GM15510 (cell line): ENCODE measurements around the gene CTPS1.
A peak's percentile ranks its signal among the peaks of the same experiment; 100 is the strongest.

Experiments
- POLR2A ChIP-seq: IDR thresholded peaks from 3 replicates; pipeline ENCODE4 v1.6.1; 2011; ENCODE audit warnings: borderline replicate concordance; ENCODE audit not compliant: insufficient read length; ENCODE audit errors: extremely low read depth

CTPS1 gene

DNA sequence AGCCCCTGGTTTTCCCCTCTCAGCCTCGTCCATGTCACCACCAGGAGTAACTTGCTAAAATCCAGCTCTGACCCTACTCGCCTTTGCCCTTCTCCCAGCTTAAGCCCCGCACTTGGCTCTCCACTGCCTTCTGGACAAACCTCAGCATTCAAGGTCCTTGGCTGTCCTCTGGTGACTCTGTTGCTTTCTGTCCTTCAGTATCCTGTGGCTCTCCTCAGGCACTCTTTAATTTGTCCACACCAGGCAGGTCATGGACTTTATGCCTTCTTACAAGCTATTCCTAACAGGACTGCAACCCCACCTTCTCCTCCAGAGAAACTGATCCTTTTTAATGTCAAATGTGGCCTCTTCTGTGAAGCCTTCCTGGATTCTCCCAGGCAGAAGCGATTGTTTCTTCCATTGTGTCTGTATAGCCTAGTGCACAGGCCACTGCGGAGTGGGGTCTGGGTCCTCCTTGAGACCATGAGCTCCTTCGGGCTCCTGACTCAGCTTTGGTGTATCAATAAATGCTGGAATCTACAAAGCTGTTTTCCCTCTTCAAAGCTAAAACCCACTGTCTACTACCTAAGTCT is 26.7 kb upstream of the CTPS1 start:
- TF ChIP-seq POLR2A = no peak

DNA sequence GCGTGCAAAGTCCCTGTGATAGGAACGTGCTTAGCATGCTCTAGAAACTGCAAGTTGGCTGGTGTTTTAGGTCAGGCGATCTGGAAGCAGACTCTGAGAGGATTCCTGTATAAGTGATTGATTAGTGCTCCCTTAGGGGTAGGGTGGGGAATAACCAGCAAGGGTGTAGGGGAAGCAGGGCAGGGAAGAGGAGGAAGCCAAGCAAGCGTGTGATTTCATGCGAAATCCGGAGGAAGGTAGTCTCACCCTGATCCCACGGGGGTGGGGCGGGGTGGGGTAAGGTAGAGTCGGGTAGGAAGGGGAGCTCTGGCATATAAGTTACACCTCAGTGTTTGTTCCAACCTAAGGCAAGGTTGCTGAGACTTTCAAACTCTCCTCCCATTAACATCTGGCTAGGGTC is 24.9 kb upstream of the CTPS1 start:
- no peak for TF ChIP-seq POLR2A

DNA sequence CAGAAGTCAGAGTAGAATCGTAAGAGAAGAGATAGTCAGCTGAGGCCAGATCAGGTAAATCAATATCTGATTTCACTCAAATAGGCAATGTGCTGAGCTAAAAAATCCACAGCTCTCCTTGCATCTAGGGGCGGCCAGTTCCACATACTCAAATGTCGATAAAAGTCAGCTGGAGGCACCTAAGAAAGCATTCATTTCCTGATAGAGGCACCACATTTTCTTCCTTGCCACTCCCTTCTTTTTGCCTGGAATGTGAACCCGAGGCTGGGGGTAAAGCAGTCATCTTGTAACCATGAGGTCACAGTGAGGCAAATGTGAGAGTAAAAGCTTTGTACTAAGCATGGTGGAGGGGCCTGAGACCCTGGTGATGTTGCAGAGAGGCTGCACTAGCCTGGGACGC is 24.2 kb upstream of the CTPS1 start:
- no peak for TF ChIP-seq POLR2A

DNA sequence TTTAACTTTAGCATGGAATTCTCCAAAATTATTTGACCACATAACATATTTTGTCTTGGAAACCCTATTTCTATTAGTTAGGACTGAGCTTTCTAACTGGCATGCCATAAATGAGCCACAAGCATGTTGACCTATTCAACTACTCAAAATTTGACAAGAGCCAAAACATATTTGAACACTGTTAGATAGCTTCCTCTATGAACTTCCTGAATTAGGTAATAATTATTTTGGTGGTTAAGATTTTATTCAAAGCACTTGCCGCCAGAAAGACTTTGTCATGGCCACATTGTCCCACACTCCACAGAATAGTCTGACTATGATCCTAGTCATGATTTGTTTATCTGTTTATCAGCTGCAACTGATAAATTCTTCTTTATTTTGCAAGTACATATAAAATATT is 23.1 kb upstream of the CTPS1 start:
- TF ChIP-seq POLR2A = no peak

DNA sequence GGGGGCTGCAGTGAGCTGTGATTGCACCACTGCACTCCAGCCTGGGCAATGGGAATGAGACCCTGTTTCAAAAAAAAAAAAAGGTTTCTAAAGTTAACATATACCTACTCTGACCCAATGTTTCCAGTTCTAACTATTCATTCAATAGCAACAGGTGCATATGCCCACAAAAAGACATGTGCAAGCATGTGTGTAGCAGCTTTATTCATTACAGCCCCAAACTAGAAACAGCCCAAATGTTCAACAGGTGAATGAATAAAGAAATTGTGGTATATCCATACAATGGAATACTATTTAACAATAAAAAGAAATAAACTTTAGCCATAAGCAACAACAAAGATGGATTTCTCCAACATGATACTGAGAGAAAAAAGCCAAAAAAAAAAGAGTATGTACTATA is 21.3 kb upstream of the CTPS1 start:
- TF ChIP-seq POLR2A = no peak

DNA sequence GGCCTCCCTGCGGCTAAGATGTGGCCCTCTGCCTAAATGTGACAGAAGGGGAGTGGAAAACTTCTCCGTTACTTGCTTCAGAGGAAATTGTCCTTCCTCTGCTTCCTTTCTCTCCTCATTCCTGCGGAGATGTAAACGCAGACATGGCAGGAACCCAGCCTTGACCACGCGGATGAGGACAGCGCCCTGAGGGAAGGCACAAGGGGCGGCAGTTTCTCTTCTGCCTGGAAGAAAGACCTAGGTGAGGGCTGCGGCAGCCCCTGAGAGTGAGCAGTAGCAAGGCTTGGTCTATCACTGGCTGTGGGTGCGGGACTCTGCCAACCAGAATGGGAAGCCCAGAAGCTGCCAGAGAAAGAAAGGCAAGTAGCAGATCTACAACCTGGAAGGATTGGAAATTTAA is 14.0 kb upstream of the CTPS1 start:
- TF ChIP-seq POLR2A = no peak

DNA sequence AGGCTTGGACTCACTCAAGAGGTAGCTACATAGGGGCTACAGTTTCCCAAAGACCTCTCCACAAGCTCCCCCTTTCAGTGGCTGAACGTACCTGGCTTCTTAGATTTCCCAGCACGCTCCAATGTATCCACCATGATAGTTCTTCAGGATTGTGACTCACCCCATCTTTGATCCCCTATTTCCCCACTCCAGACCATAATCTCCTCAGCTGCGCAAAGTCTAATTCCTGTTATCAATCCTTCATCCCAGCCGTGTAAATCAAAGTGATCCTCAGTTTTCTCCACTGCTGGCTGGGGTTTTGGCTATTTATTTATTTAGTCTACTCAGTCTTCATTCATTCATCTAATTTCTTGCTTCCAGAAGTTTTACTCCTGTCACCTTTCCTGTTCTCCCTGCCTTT is 13.1 kb upstream of the CTPS1 start:
- no peak for TF ChIP-seq POLR2A

DNA sequence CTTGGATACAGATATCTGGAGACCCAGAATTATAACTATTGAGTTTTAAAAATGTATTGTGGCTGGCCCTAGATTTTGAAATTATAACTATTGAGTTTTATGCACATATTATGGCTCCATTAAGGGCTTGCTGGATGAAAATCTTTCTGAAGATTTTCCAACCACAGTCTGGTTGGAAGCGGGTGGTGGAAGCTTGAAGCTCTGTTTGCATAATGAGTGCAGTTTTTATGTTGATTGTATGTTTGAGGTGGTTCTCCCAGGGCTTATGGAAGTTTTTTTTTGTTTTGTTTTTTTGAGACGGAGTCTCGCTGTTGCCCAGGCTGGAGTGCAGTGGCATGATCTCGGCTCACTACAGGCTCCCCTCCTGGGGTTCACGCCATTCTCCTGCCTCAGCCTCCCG is 10.1 kb upstream of the CTPS1 start:
- TF ChIP-seq POLR2A = no peak

DNA sequence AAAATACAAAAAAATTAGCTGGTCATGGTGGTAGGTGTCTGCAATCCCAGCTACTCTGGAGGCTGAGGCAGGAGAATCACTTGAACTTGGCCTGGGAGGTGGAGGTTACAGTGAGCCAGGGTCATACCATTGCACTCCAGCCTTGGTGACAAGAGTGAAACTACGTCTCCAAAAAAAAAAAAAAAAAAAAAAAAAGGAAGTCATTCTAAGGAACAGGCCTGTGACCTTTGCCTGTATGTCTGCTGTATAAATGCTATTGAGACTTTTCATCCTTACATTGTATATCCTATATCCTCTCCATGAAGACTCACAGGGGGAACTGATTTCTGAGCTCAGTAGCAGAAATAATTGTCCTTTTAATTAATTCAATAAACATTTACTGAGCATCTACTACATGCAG is 7.5 kb upstream of the CTPS1 start:
- TF ChIP-seq POLR2A = no peak

DNA sequence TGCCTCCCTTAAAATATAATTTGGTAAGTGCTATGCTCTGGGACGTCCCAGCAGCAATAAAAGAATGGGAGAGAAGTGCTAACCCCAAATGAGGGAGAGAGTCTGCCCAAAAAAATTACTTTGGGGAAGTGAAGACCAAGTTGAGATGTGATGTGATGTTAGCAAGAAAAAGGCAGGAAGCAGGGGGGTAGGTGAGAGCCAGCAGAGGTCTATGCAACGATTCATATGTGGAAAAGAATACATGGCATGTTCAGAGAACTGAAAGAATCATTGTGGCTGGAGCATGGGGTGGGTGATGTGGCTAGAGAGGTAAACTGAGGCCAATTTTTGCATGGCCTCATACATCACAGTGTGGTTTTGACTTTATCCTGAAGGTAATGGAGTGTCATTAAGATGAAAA is 5.6 kb upstream of the CTPS1 start:
- no peak for TF ChIP-seq POLR2A

DNA sequence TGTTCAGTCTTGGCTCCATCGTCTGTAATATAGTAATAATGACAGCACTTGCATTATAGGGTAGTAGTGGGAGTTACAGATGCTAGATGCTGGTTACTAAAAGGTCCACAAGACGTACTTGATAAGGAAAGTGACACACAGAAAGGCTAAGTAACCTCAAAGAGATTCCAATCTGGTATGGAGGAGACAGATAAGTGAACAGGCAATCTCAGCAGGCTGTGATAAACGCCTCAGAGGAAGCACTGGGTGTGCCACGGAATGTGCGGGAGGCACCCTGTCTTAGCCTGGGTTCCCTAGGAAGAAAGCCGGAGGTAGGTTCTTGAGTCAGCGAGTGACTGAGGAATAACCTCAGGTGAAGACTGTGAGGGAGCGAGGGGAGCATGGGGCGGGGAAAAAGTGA is 4.6 kb upstream of the CTPS1 start:
- no peak for TF ChIP-seq POLR2A

DNA sequence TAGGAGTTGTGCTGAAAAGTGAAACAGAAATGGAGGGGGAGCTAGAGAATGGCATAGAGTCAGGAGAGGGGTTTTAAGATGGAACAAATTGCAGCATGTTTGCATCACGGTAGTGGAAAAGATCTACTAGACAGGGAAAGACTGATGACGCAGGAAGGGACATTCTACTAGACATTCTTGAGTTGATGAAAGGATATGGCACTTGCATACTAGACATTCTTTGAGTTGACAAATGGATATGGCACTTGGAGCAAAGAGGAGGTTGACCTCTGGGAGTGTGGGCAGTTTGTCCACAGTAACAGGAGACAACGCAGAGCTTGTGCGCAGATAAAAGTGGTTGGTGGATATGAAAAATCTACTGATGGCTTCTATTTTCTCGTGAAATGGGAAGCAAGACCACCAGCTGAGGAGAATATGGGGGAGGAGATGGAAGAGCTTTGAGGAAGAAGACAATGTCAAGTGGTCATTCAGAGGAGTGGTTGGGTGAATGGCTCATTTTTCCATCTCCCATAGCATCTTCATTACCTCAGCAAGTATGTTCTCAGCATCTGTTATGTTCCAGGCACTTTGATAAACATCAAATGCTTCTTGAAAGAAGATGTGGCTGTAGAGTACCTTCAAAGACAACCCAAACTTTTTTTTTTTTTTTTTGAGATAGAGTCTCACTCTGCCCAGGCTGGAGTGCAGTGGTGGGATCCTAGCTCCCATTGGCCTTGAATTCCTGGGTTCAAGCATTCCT is 2.4 kb upstream of the CTPS1 start:
- TF ChIP-seq POLR2A = no peak

DNA sequence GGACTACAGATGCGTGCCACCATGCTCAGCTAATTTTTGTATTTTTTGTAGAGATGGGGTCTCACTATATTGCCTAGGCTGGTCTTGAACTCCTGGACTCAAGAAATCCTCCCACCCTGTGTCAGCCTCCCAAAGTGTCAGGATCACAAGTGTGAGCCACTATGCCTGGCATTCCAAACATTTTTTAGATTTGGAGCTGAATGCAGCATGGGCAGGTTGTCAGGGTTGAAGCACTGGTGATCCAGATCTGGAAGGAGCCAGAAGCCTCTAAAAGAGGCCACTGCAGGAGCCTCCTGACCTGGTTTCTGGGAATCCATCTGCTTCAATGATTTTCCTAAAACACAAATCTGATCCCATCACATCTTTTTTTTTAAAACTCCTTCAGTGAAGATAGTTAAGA is 1.8 kb upstream of the CTPS1 start:
- TF ChIP-seq POLR2A = no peak

DNA sequence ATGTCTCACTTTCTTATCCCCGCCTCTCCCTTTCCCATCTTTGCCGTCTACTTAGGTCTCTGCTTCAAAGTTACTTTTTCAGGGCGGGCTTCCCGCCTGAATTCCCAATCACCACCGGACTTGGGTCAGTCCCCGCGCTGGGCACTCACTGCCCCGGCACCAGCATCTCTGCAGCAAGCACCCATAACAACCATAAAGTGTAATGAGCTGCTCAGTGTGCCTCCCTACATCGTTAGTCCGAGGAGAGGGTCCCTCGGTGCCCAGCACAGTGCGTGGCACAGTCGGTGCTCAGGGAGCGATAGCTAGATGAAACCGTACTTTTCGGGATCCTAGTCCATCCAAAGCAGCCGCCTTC is 633 bp upstream of the CTPS1 start:
- no peak for TF ChIP-seq POLR2A

DNA sequence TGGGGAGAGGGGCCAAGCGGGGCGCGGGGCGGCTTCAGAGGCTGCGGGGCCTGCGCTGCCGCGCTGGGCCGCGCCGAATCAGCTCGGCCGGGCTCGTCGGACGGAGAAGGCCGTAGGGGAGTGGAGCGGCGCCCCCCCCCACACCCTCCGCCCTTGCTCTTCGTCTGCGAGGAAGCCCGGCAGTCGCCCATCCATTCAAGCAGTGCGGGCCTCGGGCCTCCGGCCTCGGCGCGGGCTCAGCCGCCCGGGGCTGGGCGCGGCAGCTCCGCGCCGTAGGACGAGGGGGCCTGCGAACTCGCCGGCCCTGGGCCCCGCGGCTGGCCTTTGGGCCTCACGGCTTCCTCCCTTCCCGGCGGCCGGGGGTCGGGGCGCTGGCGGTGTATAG is 564 bp downstream of the CTPS1 start:
- no peak for TF ChIP-seq POLR2A

DNA sequence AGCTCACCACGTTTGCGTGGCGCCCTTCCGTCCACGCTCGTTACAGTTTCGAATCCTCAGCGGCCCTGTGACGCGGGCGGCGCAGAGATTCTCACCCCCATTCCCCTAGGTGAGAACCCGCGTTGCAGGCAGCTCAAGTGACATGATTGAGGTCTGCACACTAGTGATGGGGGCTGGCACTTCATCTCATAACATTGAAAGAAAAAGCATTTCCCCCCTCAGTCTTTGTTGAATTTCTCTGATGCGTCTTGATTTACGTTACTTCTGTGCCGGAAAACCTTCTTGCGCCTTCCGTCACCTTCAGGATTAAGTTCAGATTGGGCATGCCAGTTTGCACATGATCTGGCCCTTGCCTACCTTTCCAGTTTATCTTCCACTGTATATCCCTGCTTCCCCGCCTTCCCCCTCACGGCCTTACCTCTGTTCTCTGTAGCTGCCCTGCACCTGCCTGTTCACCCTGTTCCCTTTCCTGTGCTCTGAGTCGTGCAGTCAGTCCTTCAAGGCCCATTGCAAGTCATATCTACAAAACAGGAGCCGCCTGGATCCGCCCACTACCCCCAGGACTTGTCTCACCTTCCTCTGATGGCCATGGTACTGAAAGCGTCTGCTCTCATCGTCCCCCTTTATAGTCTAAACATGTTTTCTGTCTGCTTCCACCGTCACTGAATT is 1.1 kb downstream of the CTPS1 start:
- peak; percentile 20 for TF ChIP-seq POLR2A
